ENCODE results near the gene PLAGL1.

GRCh38 chr6:144052488-144052887 is 44.4 kb upstream of the PLAGL1 start:
- no peak for TF ChIP-seq CTCF (IDR thresholded peaks at IDR 0.05)
- no peak for TF ChIP-seq POLR2A (IDR thresholded peaks at IDR 0.05)
